ENCODE measurements around the gene CNTNAP5.

Gene CNTNAP5

GRCh38 chr2:124151691-124152090, 126.6 kb downstream of the CNTNAP5 start:
- no peak for DNase-seq (ENCODE audit: low read depth, low spot score)

GRCh38 chr2:124153713-124154112, 128.6 kb downstream of the CNTNAP5 start:
- DNase-seq (ENCODE audit: low read depth, low spot score), result no peak

GRCh38 chr2:124159166-124159565, 134.1 kb downstream of the CNTNAP5 start:
- DNase-seq (ENCODE audit: low read depth, low spot score), result no peak

- DNase-seq (ENCODE audit: low read depth, low spot score), result no peak
Measured at GRCh38 chr2:124161542-124161941, 136.5 kb downstream of the CNTNAP5 start.

- DNase-seq (ENCODE audit: low read depth, low spot score), result no peak
Measured at GRCh38 chr2:124162256-124162655, 137.2 kb downstream of the CNTNAP5 start.

- no peak for DNase-seq (ENCODE audit: low read depth, low spot score)
Measured at GRCh38 chr2:124163840-124164239, 138.8 kb downstream of the CNTNAP5 start.

GRCh38 chr2:124165698-124166097, 140.6 kb downstream of the CNTNAP5 start:
- no peak for DNase-seq (ENCODE audit: low read depth, low spot score)

GRCh38 chr2:124171472-124172063, 146.5 kb downstream of the CNTNAP5 start:
- no peak for DNase-seq (ENCODE audit: low read depth, low spot score)

- DNase-seq (ENCODE audit: low read depth, low spot score), result no peak
Measured at GRCh38 chr2:124178719-124179118, 153.6 kb downstream of the CNTNAP5 start.

GRCh38 chr2:124180635-124181034, 155.5 kb downstream of the CNTNAP5 start:
- no peak for DNase-seq (ENCODE audit: low read depth, low spot score)

- DNase-seq (ENCODE audit: low read depth, low spot score), result no peak
Measured at GRCh38 chr2:124186801-124187200, 161.7 kb downstream of the CNTNAP5 start.

GRCh38 chr2:124187948-124188347, 162.9 kb downstream of the CNTNAP5 start:
- no peak for DNase-seq (ENCODE audit: low read depth, low spot score)

GRCh38 chr2:124193706-124194105, 168.6 kb downstream of the CNTNAP5 start:
- DNase-seq (ENCODE audit: low read depth, low spot score), result no peak

GRCh38 chr2:124201713-124202112, 176.6 kb downstream of the CNTNAP5 start:
- no peak for DNase-seq (ENCODE audit: low read depth, low spot score)

GRCh38 chr2:124209441-124209840, 184.4 kb downstream of the CNTNAP5 start:
- DNase-seq (ENCODE audit: low read depth, low spot score), result no peak

GRCh38 chr2:124211461-124211860, 186.4 kb downstream of the CNTNAP5 start:
- no peak for DNase-seq (ENCODE audit: low read depth, low spot score)

- no peak for DNase-seq (ENCODE audit: low read depth, low spot score)
Measured at GRCh38 chr2:124213977-124214587, 189.0 kb downstream of the CNTNAP5 start.

GRCh38 chr2:124246170-124246569, 221.1 kb downstream of the CNTNAP5 start:
- no peak for DNase-seq (ENCODE audit: low read depth, low spot score)

- DNase-seq (ENCODE audit: low read depth, low spot score), result no peak
Measured at GRCh38 chr2:124248386-124248785, 223.3 kb downstream of the CNTNAP5 start.

- no peak for DNase-seq (ENCODE audit: low read depth, low spot score)
Measured at GRCh38 chr2:124250433-124250832, 225.3 kb downstream of the CNTNAP5 start.

- DNase-seq (ENCODE audit: low read depth, low spot score), result no peak
Measured at GRCh38 chr2:124254621-124255020, 229.5 kb downstream of the CNTNAP5 start.

- DNase-seq (ENCODE audit: low read depth, low spot score), result no peak
Measured at GRCh38 chr2:124257120-124257519, 232.0 kb downstream of the CNTNAP5 start.

- no peak for DNase-seq (ENCODE audit: low read depth, low spot score)
Measured at GRCh38 chr2:124258140-124258880, 233.2 kb downstream of the CNTNAP5 start.

Data from smooth muscle cell of the brain vasculature (primary cell).